ENCODE data around the gene RELT.

Gene RELT

DNA sequence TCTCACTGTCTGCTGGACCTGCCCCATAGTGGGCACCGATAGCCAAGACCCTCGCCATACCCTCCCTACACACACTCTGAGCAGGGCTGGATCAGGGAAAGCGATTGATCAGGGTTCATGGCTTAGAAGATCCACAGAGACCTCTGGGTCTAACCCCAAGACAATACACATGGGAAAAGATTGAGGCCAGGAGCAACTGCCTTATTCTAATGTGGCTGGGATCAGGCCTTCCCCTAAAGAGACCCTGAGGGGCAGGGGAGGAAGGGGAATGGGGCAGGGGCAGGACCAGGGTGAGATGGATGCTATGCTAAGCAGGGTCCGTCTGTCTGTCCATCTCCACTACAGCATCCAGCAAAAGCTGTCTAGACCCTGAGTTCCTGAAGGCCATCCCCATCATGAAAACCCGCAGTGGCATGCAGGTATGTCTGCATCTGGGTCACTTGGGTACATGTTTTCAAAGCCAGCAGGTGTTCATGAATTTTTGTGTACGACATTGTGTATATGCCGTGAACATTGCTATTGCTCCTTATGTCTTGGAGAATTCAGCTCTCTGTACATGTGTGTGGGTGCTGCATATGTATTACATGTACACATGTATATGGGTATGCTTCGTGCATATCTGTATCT lies 15.3 kb upstream of the RELT start:
- TF ChIP-seq EZH2phosphoT487 (conservative IDR thresholded peaks at IDR 0.05; ENCODE audit: low read length) (no peak), CTCF (IDR thresholded peaks at IDR 0.05; ENCODE audit: insufficient read depth, low read length, poor library complexity, severe bottlenecking) (no peak)
- Histone ChIP-seq H3K27ac (ENCODE audit: low read depth, low read length) (no peak overlapping the region), H2AFZ (ENCODE audit: low read depth, low read length, severe bottlenecking) (no peak overlapping the region), H4K20me1 (ENCODE audit: low read depth, low read length) (no peaks in the 10 kb centered on the region), H3K9me2 (replicated peaks; ENCODE audit: insufficient read depth, low read length) (no peaks in the 10 kb centered on the region), H3K9ac (ENCODE audit: low read length) (no peak overlapping the region), H3K4me3 (ENCODE audit: insufficient read depth, low read length, poor library complexity, severe bottlenecking) (no peak overlapping the region), H3K36me3 (ENCODE audit: low read length) (no peaks in the 10 kb centered on the region), H3K4me2 (ENCODE audit: low read depth, low read length, poor library complexity, severe bottlenecking) (no peak overlapping the region), H3K27me3 (ENCODE audit: low read length) (no peaks in the 10 kb centered on the region), H3K79me2 (ENCODE audit: insufficient read depth, low read length) (no peaks in the 10 kb centered on the region), H3K9me3 (ENCODE audit: insufficient read depth, low read length) (no peaks in the 10 kb centered on the region), H3F3A (ENCODE audit: insufficient read depth) (no peaks in the 10 kb centered on the region)

GRCh38 chr11:73361953-73362776 lies 14.0 kb upstream of the RELT start:
- H3K27me3 ChIP-seq (ENCODE audit: low read length), result no peaks in the 10 kb centered on the region
- H3K79me2 ChIP-seq (ENCODE audit: insufficient read depth, low read length), result no peaks in the 10 kb centered on the region
- no peaks in the 10 kb centered on the region for H3K9me3 ChIP-seq (ENCODE audit: insufficient read depth, low read length)
- H3K4me3 ChIP-seq (ENCODE audit: insufficient read depth, low read length, poor library complexity, severe bottlenecking), result no peak overlapping the region
- no peak overlapping the region for H2AFZ ChIP-seq (ENCODE audit: low read depth, low read length, severe bottlenecking)
- no peaks in the 10 kb centered on the region for H3K36me3 ChIP-seq (ENCODE audit: low read length)
- no peaks in the 10 kb centered on the region for H3K9me2 ChIP-seq (replicated peaks; ENCODE audit: insufficient read depth, low read length)
- no peak overlapping the region for H3K27ac ChIP-seq (ENCODE audit: low read depth, low read length)
- no peaks in the 10 kb centered on the region for H4K20me1 ChIP-seq (ENCODE audit: low read depth, low read length)
- no peak overlapping the region for H3K4me2 ChIP-seq (ENCODE audit: low read depth, low read length, poor library complexity, severe bottlenecking)
- TF ChIP-seq EZH2phosphoT487 (conservative IDR thresholded peaks at IDR 0.05; ENCODE audit: low read length), result no peak
- TF ChIP-seq CTCF (IDR thresholded peaks at IDR 0.05; ENCODE audit: insufficient read depth, low read length, poor library complexity, severe bottlenecking), result no peak
- H3K9ac ChIP-seq (ENCODE audit: low read length), result no peak overlapping the region
- no peaks in the 10 kb centered on the region for H3F3A ChIP-seq (ENCODE audit: insufficient read depth)

DNA sequence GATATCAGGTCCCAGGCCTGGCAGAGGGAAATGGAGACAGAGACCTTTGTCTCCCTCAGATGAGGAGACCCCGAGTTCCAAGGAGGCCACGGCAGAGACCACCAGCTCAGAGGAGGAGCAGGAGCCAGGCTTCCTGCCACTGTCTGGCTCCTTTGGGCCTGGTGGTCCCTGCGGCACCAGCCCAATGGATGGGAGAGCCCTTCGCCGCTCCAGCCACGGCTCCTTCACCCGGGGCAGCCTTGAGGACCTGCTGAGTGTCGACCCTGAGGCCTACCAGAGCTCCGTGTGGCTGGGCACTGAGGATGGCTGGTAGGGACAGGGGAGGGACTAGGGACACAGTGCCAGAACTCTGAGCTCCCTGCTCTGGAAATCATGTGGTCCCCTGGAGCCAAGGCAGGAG lies 13.1 kb upstream of the RELT start:
- H3K4me2 ChIP-seq (ENCODE audit: low read depth, low read length, poor library complexity, severe bottlenecking), result no peak overlapping the region
- no peak overlapping the region for H3K4me3 ChIP-seq (ENCODE audit: insufficient read depth, low read length, poor library complexity, severe bottlenecking)
- no peaks in the 10 kb centered on the region for H3K79me2 ChIP-seq (ENCODE audit: insufficient read depth, low read length)

More for the DNA sequence above, 13.1 kb upstream of the RELT start:
- no peaks in the 10 kb centered on the region for H3K9me3 ChIP-seq (ENCODE audit: insufficient read depth, low read length)
- no peaks in the 10 kb centered on the region for H3K27me3 ChIP-seq (ENCODE audit: low read length)
- no peak overlapping the region for H2AFZ ChIP-seq (ENCODE audit: low read depth, low read length, severe bottlenecking)
- no peaks in the 10 kb centered on the region for H3K36me3 ChIP-seq (ENCODE audit: low read length)
- H3F3A ChIP-seq (ENCODE audit: insufficient read depth), result no peaks in the 10 kb centered on the region
- no peak for TF ChIP-seq CTCF (IDR thresholded peaks at IDR 0.05; ENCODE audit: insufficient read depth, low read length, poor library complexity, severe bottlenecking)
- TF ChIP-seq EZH2phosphoT487 (conservative IDR thresholded peaks at IDR 0.05; ENCODE audit: low read length), result no peak
- H3K9me2 ChIP-seq (replicated peaks; ENCODE audit: insufficient read depth, low read length), result no peaks in the 10 kb centered on the region
- H3K27ac ChIP-seq (ENCODE audit: low read depth, low read length), result no peak overlapping the region
- H4K20me1 ChIP-seq (ENCODE audit: low read depth, low read length), result no peaks in the 10 kb centered on the region
- no peak overlapping the region for H3K9ac ChIP-seq (ENCODE audit: low read length)
